Gastroesophageal sphincter (tissue), 3 donors: Measurements from ENCODE around the gene NFE2L3.

Source experiments
- CTCF ChIP-seq, 4 experiments: fragments of 200-600 bp in 2 of 4; fragments of 450-650 bp in 2 of 4; sonication (generic) in 1 of 4; IDR thresholded peaks; one replicate each; pipeline ENCODE4 v1.5.1; 2017 to 2019; ENCODE audit warnings: antibody characterized with exemption in 4 of 4, mild to moderate bottlenecking in 2 of 4, moderate library complexity in 2 of 4
- EP300 ChIP-seq: sonication (generic); formaldehyde crosslinking; IDR thresholded peaks from one replicate; pipeline ENCODE4 v1.6.1; 2017; ENCODE audit warnings: antibody characterized with exemption, mild to moderate bottlenecking
- POLR2A ChIP-seq, 2 donors: fragments of 450-650 bp; IDR thresholded peaks; one replicate each; pipeline ENCODE4 v1.6.1; 2017; ENCODE audit warnings: antibody characterized with exemption in 2 of 2, mild to moderate bottlenecking in 2 of 2, moderate library complexity in 1 of 2
- POLR2AphosphoS5 ChIP-seq: sonication (generic); formaldehyde crosslinking; IDR thresholded peaks from one replicate; pipeline ENCODE4 v1.6.1; 2017; ENCODE audit warnings: antibody characterized with exemption

- no peak for TF ChIP-seq CTCF (IDR thresholded peaks at IDR 0.05)
- TF ChIP-seq POLR2A (IDR thresholded peaks at IDR 0.05): no peak
- TF ChIP-seq POLR2AphosphoS5: no peak
- no peak for TF ChIP-seq EP300
Observed at GRCh38 chr7:26178272-26178960, 26.4 kb downstream of the NFE2L3 start.
